ENCODE data around the gene SENP3. TPM values are rescaled to one million over a fixed set of nuclear protein-coding genes. Genes with fewer than 3 reads are reported as not detected.

The SENP3 gene
- total and polyA plus RNA-seq, 4 donors: 4.9 to 29.2 (median 19.7) TPM

GRCh38 chr17:7611635-7612293, 50.0 kb downstream of the SENP3 start:
- 57% methylated on average over 3 of the region's 3 CpGs for WGBS
- Histone ChIP-seq H3K36me3 (ENCODE audit: control insufficient read depth in 4 of 4, insufficient read depth in 3 of 4, low read depth in 1 of 4, low read length in 3 of 4) (no peaks in the 10 kb centered on the region), H3K9ac (ENCODE audit: low read depth in 1 of 2, low read length in 2 of 2) (no peak overlapping the region), H3K27me3 (ENCODE audit: control insufficient read depth in 4 of 4, insufficient read depth in 4 of 4, low read length in 3 of 4) (no peaks in the 10 kb centered on the region), H3K4me1 (ENCODE audit: control insufficient read depth in 4 of 4, insufficient read depth in 4 of 4, low read length in 3 of 4) (peaks cover 4 to 40% (median 29%) of the 10 kb centered on the region in 4 donors), H3K4me3 (ENCODE audit: low read depth in 1 of 3, low read length in 3 of 3) (peak overlapping the region in 1 of 3 donors; percentile 4), H3K27ac (ENCODE audit: low read depth in 1 of 2, low read length in 2 of 2) (peak overlapping the region in 1 of 2 donors; percentile 25), H3K9me3 (ENCODE audit: control insufficient read depth in 4 of 4, low read length in 3 of 4) (no peaks in the 10 kb centered on the region)
- no peak for DNase-seq (ENCODE audit: low spot score)
- no peak for TF ChIP-seq CTCF (IDR thresholded peaks at IDR 0.05; ENCODE audit: low read depth, low read length, missing input control)
- TF ChIP-seq HNF4G (IDR thresholded peaks at IDR 0.05): no peak

GRCh38 chr17:7612294-7612640, 50.5 kb downstream of the SENP3 start:
- WGBS: 93% methylated on average over 1 of the region's 1 CpG
- H3K4me3 ChIP-seq (ENCODE audit: low read depth in 1 of 3, low read length in 3 of 3): peak overlapping the region in 1 of 3 donors; percentile 4

GRCh38 chr17:7613769-7614424, 52.2 kb downstream of the SENP3 start:
- no peaks in the 10 kb centered on the region for H3K9me3 ChIP-seq (ENCODE audit: control insufficient read depth in 4 of 4, low read length in 3 of 4)
- no peak for TF ChIP-seq RXRA (IDR thresholded peaks at IDR 0.05)
- no peak for TF ChIP-seq FOXA2 (IDR thresholded peaks at IDR 0.05)
- no peak for TF ChIP-seq RAD21 (IDR thresholded peaks at IDR 0.05)
- TF ChIP-seq YY1 (IDR thresholded peaks at IDR 0.05): no peak
- TF ChIP-seq NR2F2 (IDR thresholded peaks at IDR 0.05): no peak
- no peak for TF ChIP-seq JUND (IDR thresholded peaks at IDR 0.05)
- TF ChIP-seq ZBTB33 (IDR thresholded peaks at IDR 0.05): no peak
- TF ChIP-seq CTCF (IDR thresholded peaks at IDR 0.05; ENCODE audit: low read depth, low read length, missing input control): no peak
- no peak for TF ChIP-seq ATF3 (IDR thresholded peaks at IDR 0.05)
- TF ChIP-seq TAF1 (conservative IDR thresholded peaks at IDR 0.05): no peak
- TF ChIP-seq GABPA (IDR thresholded peaks at IDR 0.05 in 1 of 2, conservative IDR thresholded peaks at IDR 0.05 in 1 of 2): no peak
- no peaks in the 10 kb centered on the region for H3K27me3 ChIP-seq (ENCODE audit: control insufficient read depth in 4 of 4, insufficient read depth in 4 of 4, low read length in 3 of 4)
- WGBS: 5% methylated on average over 20 of the region's 20 CpGs
- peaks cover 4 to 40% (median 29%) of the 10 kb centered on the region in 4 donors for H3K4me1 ChIP-seq (ENCODE audit: control insufficient read depth in 4 of 4, insufficient read depth in 4 of 4, low read length in 3 of 4)
- DNase-seq (ENCODE audit: low spot score): no peak
- H3K9ac ChIP-seq (ENCODE audit: low read depth in 1 of 2, low read length in 2 of 2): peak overlapping the region; percentile 77 to 90
- H3K27ac ChIP-seq (ENCODE audit: low read depth in 1 of 2, low read length in 2 of 2): peak overlapping the region; percentile 89 to 91
- peak overlapping the region; percentile 49 to 90 (median 82) for H3K4me3 ChIP-seq (ENCODE audit: low read depth in 1 of 3, low read length in 3 of 3)
- H3K36me3 ChIP-seq (ENCODE audit: control insufficient read depth in 4 of 4, insufficient read depth in 3 of 4, low read depth in 1 of 4, low read length in 3 of 4): no peaks in the 10 kb centered on the region

More at GRCh38 chr17:7612294-7612640, 50.5 kb downstream of the SENP3 start:
- Histone ChIP-seq H3K9me3 (ENCODE audit: control insufficient read depth in 4 of 4, low read length in 3 of 4) (no peaks in the 10 kb centered on the region), H3K9ac (ENCODE audit: low read depth in 1 of 2, low read length in 2 of 2) (no peak overlapping the region), H3K4me1 (ENCODE audit: control insufficient read depth in 4 of 4, insufficient read depth in 4 of 4, low read length in 3 of 4) (peaks cover 4 to 40% (median 29%) of the 10 kb centered on the region in 4 donors), H3K27ac (ENCODE audit: low read depth in 1 of 2, low read length in 2 of 2) (peak overlapping the region in 1 of 2 donors; percentile 22), H3K36me3 (ENCODE audit: control insufficient read depth in 4 of 4, insufficient read depth in 3 of 4, low read depth in 1 of 4, low read length in 3 of 4) (no peaks in the 10 kb centered on the region), H3K27me3 (ENCODE audit: control insufficient read depth in 4 of 4, insufficient read depth in 4 of 4, low read length in 3 of 4) (no peaks in the 10 kb centered on the region)
- DNase-seq (ENCODE audit: low spot score): no peak
- TF ChIP-seq NR2F2 (IDR thresholded peaks at IDR 0.05): no peak
- TF ChIP-seq RXRA (IDR thresholded peaks at IDR 0.05): no peak
- no peak for TF ChIP-seq YY1 (IDR thresholded peaks at IDR 0.05)
- TF ChIP-seq FOXA2 (IDR thresholded peaks at IDR 0.05): no peak
- TF ChIP-seq GABPA (IDR thresholded peaks at IDR 0.05 in 1 of 2, conservative IDR thresholded peaks at IDR 0.05 in 1 of 2): no peak
- TF ChIP-seq FOXA1 (IDR thresholded peaks at IDR 0.05): no peak
- no peak for TF ChIP-seq ATF3 (IDR thresholded peaks at IDR 0.05)
- TF ChIP-seq TAF1 (conservative IDR thresholded peaks at IDR 0.05): no peak
- no peak for TF ChIP-seq MAX (IDR thresholded peaks at IDR 0.05)

Data from liver (tissue), 9 donors.